WERI-Rb-1 (cell line): ENCODE results near the gene AJM1.

Experiments used
- DNase-seq: peaks from one replicate; pipeline ENCODE4 v3.0.0-alpha.2; 2020
- H3K27ac ChIP-seq: fragments of 250-450 bp; sonication (Bioruptor Pico); 2 replicates; pipeline ENCODE4 v1.5.1; 2020; ENCODE audit warnings: mild to moderate bottlenecking, moderate library complexity
- H3K27me3 ChIP-seq: fragments of 250-450 bp; sonication (Bioruptor Pico); 2 replicates; pipeline ENCODE4 v1.5.1; 2021; ENCODE audit warnings: mild to moderate bottlenecking, low read depth, moderate library complexity; ENCODE audit not compliant: insufficient read depth, severe bottlenecking
- H3K36me3 ChIP-seq: fragments of 250-450 bp; sonication (Bioruptor Pico); 2 replicates; pipeline ENCODE4 v1.5.1; 2020; ENCODE audit warnings: mild to moderate bottlenecking, moderate library complexity
- H3K4me3 ChIP-seq: 2 replicates; pipeline ENCODE4 v1.5.1; 2011; ENCODE audit warnings: low read depth, mild to moderate bottlenecking, control low read depth, low read length
- H3K9me3 ChIP-seq: fragments of 250-450 bp; sonication (Bioruptor Pico); 2 replicates; pipeline ENCODE4 v1.5.1; 2021; ENCODE audit warnings: mild to moderate bottlenecking, moderate library complexity; ENCODE audit not compliant: severe bottlenecking
- TF ChIP-seq, protein P1 (sequence below): IDR thresholded peaks from 2 replicates; pipeline ENCODE4 v1.5.1; 2011; ENCODE audit warnings: low read depth, mild to moderate bottlenecking, control low read depth, inconsistent platforms, low read length

AJM1 gene

DNA sequence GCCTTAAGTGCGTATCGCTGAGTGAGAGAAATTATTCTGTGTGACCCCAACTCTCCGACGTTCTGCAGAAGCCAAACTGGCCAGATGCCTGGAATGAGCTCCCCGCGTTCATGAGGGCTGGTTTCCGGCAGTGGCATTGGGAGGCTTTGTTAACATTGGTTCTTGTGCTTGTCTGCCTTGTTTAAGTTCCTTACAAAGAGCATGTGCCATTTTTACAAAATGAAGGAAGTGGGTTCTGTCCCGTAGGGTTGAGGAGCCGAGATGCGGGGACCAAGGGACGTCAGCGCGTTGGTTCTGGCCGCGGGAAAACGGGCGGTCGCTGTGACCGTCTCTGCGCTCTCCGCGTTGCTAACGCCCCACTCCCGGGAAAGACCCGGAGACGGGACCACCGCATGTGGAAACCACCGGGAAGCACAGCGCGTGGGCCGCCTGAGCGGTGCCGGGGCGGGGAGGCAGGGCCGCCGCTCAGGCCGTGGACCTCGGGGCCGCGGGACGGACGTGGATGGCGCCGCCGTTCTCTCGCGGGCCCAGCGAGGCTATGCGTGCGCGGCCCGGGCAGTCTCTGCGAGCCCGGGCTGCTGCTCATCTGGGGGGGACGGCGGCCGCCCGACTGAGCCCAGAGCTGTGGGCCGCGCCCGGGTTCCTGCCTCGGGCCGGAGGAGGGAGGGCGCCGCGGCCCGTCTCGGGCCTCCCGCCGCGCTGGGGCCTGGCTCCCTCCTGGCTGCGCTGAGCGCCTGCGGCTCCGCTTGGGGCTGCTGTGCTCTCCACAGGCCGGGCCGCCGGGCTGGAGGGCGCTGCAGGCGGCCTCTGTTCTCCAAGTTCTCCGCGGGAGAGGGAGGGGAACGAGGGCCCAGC lies 21.1 kb upstream of the AJM1 start:
- DNase-seq: no peak
- H3K4me3 ChIP-seq: no peak overlapping the region
- H3K27me3 ChIP-seq: no peaks in the 10 kb centered on the region
- TF ChIP-seq, protein P1, sequence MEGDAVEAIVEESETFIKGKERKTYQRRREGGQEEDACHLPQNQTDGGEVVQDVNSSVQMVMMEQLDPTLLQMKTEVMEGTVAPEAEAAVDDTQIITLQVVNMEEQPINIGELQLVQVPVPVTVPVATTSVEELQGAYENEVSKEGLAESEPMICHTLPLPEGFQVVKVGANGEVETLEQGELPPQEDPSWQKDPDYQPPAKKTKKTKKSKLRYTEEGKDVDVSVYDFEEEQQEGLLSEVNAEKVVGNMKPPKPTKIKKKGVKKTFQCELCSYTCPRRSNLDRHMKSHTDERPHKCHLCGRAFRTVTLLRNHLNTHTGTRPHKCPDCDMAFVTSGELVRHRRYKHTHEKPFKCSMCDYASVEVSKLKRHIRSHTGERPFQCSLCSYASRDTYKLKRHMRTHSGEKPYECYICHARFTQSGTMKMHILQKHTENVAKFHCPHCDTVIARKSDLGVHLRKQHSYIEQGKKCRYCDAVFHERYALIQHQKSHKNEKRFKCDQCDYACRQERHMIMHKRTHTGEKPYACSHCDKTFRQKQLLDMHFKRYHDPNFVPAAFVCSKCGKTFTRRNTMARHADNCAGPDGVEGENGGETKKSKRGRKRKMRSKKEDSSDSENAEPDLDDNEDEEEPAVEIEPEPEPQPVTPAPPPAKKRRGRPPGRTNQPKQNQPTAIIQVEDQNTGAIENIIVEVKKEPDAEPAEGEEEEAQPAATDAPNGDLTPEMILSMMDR: no peak
- no peak overlapping the region for H3K27ac ChIP-seq
- H3K9me3 ChIP-seq: no peaks in the 10 kb centered on the region
- peaks cover 40% of the 10 kb centered on the region for H3K36me3 ChIP-seq

DNA sequence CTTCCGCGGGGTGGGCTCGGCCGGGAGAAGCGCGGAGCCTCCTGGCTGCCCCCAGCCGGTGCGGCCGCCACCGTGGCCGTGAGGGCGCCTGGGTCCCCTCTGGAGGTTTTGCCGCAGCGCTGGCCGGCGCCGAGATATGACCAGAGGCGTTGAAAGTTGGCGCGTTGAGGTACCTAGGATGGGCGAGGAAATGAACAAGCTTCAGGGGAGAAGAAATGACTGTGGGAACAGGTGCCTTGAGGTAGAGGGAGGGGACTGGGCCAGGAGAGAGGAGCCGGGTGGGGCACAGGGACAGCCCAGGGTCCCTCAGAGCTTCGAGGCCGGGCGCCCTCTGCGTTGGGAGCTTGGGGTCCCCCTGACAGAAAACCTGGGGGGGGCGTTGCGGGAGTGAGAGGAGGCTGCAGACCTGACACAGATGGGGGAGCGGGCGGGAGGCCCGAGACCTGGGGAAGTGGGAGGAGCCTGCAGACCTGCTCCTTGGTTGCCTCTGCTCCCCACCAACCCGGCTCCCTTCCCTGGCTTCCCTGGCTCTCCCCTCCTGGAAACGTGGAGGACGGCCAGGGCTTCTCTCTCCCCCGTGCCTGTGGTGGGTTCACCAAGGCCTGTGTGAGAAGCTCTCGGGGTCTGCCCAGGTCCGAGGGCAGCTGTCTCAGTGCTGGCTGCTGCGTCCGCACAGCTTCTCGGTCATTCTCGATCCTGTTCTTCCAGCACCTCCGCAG lies 20.3 kb upstream of the AJM1 start:
- TF ChIP-seq, protein P1: no peak
- H3K4me3 ChIP-seq: no peak overlapping the region
- H3K36me3 ChIP-seq: peaks cover 42% of the 10 kb centered on the region
- H3K27ac ChIP-seq: no peak overlapping the region
- no peaks in the 10 kb centered on the region for H3K27me3 ChIP-seq
- no peak for DNase-seq
- no peaks in the 10 kb centered on the region for H3K9me3 ChIP-seq

DNA sequence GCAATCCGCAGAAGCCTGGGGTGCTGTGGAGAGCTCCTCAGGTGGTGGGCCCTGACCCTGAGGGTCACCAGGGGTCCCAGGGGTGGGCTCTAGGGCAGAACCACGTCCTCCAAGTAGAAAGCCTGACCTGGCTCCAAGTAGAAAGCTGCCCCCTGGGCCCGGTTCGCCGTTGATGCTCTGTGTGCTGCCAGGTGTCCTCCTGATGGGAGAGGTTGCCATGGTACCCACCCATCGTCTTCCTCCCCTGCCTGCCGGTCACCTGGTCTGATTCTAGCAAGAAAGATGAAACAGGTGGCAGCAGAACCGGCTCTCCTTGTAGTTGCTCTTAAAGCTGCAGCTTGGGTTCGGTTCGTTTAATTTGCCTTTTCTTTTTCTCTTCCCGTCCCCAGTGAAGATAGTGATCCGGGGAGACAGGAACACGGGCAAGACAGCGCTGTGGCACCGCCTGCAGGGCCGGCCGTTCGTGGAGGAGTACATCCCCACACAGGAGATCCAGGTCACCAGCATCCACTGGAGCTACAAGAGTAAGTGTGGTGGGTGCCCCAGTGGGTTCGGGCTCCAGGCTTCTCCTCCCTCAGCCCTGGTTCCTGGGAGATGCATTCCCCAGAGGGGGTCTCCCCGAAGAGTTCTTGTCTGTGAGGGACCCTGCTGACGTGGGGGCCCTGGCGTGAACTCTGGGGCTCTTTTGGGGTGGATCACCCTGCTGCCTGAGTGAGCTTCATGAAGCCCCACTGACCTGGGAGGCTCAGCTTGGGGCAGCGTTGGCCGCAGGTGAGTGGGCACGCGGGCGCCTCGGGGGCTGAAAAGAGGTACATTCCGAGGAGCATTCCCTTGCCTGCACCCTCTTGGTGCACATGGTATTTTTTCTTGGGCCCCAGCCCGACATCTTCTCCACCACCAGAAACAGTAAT lies 18.9 kb upstream of the AJM1 start:
- H3K36me3 ChIP-seq: peaks cover 53% of the 10 kb centered on the region
- no peak for DNase-seq
- H3K27me3 ChIP-seq: no peaks in the 10 kb centered on the region
- no peaks in the 10 kb centered on the region for H3K9me3 ChIP-seq
- no peak overlapping the region for H3K4me3 ChIP-seq
- TF ChIP-seq, protein P1: no peak
- H3K27ac ChIP-seq: no peak overlapping the region

DNA sequence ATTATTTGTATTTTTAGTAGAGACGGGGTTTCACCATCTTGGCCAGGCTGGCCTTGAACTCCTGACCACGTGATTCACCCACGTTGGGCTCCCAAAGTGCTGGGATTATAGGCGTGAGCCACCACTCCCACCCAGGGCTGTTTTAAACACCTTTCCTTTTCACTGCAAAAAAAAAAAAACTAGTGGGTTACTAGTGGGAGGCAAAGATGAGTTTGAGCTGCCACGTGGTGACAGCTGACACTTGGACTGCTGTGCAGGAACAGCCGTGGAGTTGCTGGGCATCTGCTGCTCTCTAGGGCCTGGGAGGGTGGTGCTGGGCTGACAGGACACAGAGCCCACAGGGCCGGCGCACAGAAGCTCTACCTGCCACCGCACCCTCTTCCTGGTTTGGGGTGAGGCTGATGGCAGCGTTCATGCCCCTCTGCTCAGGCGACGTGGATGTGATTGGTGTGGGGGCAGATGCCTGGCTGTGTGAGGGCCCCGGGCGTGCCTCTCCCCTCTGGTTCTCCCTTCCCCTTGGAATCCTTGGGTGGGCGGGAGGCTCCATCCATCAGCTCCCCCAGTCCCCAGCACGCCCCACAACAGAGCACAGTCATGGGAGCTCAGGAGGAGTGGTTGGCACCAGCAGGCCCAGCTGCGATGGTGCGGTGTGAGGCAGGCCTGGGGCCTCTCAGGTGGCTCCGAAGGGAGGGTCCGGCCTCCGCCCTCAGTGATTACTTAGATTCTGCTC lies 17.6 kb upstream of the AJM1 start:
- TF ChIP-seq, protein P1: no peak
- Histone ChIP-seq H3K27me3 (no peaks in the 10 kb centered on the region), H3K4me3 (no peak overlapping the region), H3K36me3 (peaks cover 66% of the 10 kb centered on the region), H3K9me3 (no peaks in the 10 kb centered on the region), H3K27ac (no peak overlapping the region)
- no peak for DNase-seq
